Measurements from ENCODE around the gene PDE2A.

Gene PDE2A

GRCh38 chr11:72704028-72704782 lies 30.0 kb upstream of the PDE2A start:
- no peak for DNase-seq

DNA sequence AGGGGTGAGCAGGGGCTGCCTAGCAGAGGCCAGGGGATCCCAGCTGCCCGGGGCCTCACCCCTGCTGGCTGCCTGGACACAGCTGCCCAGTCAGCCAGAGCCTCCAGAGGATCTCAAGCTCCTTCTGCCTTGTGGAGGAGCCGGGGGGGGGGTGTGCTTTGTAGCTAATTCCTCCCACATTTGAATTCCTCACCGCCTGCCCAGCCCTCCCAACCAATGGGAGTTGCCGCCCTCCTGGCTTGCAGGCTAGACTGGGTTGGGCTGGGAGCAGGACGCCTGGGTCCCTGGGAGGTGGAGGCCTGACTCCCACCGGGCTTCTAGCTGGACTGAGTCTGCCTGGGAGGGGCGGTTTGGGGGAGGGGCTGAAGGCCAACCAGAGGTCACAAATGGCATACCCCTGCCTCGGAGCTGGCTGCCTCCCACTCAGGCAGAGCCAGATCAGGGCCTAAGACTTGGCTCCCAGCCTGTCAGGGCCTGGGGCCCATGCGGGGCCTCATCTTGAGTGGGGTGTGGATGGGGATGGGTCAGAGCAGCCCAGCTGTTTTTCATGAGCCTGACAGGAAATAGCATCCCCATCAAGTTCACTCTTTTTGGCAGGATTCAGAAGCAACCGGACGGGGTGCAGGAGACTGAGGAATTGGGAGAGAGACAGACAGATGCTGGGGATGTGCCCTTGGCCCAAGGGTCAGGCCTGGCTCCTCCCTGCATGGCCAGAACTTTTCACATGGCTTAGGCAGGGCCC lies 29.2 kb upstream of the PDE2A start:
- no peak for DNase-seq

- no peak for DNase-seq
Measured at GRCh38 chr11:72702577-72703241, 28.5 kb upstream of the PDE2A start.

- DNase-seq = no peak
Measured at GRCh38 chr11:72702096-72702495, 27.9 kb upstream of the PDE2A start.

- no peak for DNase-seq
Measured at GRCh38 chr11:72701466-72701865, 27.2 kb upstream of the PDE2A start.

GRCh38 chr11:72700146-72700545 lies 25.9 kb upstream of the PDE2A start:
- DNase-seq = no peak

DNA sequence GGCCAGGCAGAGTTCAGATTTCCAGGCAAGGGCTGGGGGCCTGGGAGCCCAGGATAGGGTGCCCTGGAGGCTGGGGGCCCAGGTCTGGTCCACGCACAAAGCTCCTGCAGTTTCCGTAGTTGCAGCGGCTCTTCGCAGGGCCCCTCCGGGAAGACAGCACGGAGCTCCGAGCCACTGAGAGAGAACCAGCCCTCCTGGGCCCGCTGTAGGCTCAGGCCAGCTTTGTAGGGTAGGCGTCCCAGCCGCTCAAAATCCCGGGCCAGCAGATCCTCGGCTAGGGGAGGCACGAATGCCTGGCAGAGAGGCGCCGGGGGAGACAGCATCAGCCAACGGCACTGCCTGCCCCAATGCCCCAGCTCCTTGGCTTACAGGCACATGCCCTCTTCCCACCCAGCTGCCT lies 23.6 kb upstream of the PDE2A start:
- no peak for DNase-seq

- no peak for DNase-seq
Measured at GRCh38 chr11:72696866-72697700, 22.9 kb upstream of the PDE2A start.

DNA sequence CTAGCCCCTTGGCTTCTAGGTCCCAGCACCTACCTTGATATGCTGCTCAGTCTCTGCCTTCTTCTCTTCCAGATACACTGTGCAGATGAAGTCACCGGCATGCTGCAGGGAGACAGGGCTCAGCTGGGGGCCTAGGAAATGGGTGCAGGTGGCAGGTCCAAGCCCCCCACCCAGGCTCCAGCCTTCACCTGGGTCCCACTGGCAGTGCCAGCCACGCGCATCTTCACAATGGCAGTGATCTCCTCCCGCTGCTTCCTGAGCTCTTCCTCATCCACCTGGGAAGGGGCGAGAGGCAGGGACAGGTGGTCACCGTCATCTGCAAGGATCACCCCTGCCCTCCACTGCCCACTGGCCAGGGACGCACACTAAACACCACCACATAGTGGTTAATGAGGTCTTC lies 21.1 kb upstream of the PDE2A start:
- DNase-seq = no peak

DNA sequence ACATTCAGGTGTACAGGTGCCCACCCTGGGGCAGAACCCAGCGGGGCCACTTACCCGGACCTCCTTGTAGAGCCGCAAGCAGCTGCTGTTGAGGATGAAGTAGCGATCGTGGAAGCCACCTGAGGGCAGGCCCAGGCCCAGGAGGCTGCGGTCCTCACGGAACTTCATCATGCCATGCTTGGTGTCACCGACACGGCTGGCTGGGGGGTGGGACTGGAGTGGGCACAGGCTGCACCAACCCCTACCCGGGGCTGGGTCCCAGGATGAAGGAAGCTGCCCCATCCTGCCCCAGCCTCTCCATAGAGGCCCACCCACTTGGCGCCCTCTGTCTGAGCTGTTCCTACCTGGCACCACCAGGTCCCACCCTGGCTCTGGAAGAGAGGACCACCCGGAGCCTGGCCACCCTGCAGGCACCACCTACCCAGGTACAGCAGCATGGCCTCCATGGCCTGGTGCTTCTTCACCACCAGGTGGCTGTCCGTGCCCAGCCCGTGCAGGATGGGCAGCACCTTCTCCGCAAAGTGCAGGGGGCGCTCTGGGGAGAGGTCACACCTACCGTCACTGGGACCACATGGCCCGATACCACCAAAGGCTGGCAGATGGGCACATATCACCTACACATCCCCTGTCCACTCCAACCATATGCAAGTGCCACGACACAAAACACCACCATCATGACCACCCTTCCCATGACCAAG lies 19.2 kb upstream of the PDE2A start:
- DNase-seq = no peak

DNA sequence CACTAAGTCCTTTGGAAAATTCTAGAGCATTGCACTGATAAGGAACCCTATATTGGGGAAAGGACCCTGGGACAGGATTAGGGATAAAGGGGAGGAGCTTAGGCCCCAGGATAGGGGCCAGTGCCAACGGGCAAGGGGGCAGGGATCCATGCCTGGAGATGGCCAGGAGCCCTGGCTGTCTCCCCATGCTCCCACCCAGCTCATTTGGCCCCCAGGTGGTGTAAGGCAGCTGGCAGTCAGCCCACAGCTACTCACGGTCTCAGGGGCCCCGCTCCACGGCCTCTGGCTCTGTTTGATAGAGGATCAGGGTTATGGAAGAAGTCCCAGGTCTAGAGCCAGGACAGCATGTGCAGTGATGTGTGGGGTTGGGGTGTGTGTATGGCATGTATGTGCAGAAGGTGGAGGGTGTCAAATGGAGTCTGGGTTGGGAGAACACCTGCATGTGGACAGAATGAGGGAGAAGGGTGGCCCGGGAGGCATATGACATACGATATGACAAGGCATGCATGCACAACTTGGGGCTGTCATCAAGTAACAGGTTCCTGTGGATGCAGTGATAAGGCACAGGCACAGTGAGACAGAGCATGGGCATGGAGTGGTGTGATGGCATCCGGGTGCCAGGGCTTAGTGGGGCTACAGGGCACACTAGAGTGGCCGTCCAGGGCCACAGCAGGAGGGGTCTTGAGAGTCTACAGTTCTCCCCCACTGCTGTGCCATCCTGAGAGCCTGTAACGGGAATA lies 18.4 kb upstream of the PDE2A start:
- no peak for DNase-seq

DNA sequence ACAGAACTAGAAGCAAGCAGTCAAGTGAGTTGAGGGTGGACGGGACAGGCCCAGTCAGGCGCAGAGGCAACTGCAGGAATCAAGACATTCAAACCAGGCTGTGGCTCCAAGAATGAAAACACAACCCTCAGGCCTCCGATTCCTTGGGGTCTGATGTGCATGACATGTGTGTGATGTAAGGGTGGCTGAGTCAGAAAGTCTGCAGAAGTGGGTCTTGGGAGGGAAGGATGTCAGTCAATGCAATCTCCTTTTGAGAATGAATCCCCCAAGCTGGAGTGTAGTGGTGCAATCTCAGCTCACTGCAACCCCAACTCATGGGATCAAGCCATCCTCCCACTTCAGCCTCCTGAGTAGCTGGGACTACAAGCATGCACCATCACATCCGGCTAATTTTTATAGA lies 15.9 kb upstream of the PDE2A start:
- DNase-seq = no peak

- DNase-seq = no peak
Measured at GRCh38 chr11:72688929-72689328, 14.7 kb upstream of the PDE2A start.

DNA sequence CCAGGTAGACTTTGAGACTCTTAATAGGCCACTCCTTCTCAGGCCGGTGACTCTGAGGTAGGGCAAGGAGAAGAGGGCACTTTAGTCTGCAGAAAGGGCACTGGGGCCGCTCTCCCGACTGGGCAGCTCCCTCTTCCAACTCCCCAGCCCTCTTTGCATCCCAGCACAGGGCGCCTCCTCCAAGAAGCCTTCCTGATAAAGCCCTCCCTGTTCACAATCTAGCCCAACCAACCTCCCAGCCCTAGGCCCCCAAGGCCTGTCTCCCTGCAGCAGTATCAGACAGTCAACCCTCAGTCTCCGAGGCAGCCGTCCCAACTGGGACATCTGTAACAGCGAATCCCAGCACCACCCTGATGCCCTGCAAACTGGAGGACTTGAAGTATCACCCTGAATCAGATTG lies 14.3 kb upstream of the PDE2A start:
- DNase-seq = no peak

GRCh38 chr11:72687326-72687725 lies 13.1 kb upstream of the PDE2A start:
- no peak for DNase-seq

- DNase-seq = no peak
Measured at GRCh38 chr11:72686639-72687220, 12.5 kb upstream of the PDE2A start.

DNA sequence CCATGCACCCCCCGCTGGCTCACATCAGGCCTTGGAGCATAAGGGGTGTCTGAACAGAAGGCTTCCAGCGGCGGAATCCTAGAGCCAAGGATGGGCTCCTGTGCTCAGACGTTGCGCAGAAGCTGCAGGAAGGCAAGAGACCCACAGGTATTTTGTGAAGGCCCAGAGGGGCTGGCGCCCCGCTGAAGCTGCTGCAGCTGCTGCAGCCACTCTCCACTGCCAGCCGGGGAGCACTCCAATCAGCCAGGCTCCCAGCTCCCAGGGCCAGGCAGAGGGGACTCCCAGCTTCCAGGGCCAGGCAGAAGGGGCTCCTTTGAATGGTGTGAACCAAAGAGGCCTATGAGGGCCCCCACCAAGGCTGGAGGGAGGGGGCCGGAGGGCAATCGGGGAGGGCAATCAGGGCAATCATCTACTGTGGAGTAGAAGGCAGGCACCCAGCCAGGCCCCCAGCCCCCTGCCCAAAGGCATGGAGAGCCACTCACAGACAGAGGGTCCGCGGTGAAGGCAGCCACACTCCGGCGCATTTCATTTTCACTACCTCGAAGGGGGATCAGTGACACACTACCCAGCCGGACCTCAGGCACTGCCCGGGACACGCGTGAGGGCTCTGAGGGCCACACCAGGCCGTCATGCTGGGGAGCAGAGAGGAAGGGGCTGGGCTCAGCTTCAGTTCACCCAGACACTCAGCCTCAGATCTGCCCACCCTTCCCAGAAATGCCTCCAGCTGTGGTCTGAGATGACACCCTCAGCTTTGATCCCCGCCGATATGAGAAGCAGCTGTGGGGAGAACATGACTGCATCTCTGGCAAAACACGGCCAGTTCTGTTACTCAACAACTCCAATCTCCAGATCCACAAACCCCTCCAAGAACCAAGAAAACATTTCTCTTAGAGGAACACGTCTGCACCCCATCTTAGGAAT lies 11.6 kb upstream of the PDE2A start:
- DNase-seq = no peak

- DNase-seq = peak; percentile 26
Measured at GRCh38 chr11:72684236-72684912, 10.2 kb upstream of the PDE2A start.

DNA sequence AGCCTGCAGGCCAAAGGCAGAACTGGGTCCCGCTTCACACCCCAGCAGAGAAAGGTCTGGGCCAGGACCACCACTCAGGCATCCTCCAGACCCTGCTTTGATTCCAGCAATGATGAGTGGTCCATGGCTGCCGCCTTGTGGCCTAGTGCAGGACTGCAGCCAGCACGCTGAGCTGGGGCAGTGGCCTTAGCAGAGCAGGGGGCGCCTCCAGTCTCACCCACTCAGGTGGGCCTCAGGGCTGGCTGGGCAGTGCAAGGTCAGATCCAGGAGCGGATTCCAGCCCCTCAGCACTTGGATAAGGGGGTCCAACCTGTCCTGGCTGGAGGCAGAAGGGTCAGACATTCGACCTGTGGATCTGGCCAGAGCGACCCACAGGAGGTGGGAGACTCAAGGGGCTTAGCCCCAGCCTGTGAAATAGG lies 9.6 kb upstream of the PDE2A start:
- DNase-seq = peak; percentile 70

GRCh38 chr11:72682858-72683243 lies 8.6 kb upstream of the PDE2A start:
- no peak for DNase-seq
